ENCODE data around the gene INPP4A.

INPP4A gene

GRCh38 chr2:98547092-98547790, 102.6 kb downstream of the INPP4A start:
- no peak for DNase-seq

DNA sequence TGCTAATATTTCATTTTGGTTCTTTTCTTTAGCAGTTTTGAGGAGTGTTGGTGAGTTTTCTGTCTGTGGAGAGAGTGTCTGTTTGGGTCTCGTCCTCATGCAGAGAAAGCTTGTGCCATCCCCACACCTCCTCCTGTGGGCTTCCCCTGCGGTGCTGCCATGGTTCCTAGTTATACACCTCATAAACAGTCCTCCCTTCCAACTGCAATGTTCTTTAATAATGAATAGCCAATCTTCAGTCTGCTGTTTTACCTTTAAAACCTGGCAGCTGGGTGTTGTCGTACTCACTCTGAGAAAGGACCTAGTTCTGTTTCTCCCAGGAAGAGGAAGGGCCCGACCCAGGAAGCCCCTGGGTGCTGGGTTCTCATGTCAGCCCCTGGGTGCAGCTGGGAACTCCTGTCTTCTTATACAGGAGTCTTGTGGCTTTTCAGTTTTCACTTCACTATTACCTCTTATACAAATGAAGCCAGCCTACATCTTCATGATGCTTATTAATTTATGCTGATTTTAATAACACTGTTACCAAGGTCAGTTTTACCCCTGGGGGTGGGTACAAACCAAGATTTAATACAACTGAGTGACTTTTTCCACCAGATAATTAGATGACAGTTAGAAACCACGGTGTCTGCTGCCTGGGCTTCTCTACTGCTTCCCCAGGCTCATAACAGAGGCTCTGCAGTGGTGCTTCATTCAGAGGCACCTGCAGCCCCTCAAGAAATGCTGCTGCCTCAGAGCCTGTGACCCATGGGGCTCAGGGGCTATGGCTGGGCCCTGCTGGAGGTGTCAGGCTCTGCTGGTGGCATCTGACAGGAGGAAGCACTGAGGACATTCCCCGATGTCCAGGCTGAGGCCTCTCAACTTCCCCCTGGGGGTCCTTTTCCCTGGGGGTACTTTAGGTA, 104.5 kb downstream of the INPP4A start:
- DNase-seq: no peak

DNA sequence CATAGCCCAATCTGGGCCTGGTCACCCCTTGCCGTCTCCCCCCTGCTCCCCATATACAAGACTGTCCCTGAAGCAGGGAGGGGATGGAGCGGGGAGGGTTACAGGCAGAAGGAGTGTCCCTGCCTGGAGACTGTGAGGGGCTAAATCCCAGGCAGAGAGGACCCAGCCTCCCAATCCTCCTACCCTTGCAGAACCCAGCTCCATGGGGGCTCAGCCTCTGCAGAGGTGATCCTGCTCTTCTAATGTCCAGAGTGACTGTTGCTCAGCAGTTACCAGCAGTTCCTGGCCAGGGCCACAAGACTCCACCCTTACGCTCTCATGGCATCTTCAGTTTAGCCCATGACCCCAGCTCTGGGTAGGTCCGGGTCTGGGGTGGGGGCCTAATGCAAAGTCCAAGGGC, 105.5 kb downstream of the INPP4A start:
- DNase-seq: no peak

DNA sequence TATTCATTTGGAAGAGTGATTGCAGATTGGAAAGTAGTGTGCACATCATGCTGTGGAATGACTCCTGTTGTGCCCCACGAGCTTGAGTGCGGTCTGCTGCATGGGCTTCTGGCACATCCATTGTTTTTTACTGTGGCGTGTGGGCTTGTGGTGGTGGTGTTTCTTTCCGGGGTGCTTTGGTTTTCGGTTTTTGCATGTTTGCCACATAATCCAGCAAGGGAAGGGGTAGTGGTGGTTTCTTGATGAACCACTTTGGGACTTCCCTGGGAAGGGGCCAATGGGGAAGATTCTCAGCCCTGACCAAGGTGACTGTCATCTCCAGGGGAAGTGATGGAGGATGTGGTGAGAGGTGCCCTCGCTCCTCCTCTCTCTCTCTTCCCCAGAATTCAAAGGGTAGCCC, 106.7 kb downstream of the INPP4A start:
- no peak for DNase-seq

DNA sequence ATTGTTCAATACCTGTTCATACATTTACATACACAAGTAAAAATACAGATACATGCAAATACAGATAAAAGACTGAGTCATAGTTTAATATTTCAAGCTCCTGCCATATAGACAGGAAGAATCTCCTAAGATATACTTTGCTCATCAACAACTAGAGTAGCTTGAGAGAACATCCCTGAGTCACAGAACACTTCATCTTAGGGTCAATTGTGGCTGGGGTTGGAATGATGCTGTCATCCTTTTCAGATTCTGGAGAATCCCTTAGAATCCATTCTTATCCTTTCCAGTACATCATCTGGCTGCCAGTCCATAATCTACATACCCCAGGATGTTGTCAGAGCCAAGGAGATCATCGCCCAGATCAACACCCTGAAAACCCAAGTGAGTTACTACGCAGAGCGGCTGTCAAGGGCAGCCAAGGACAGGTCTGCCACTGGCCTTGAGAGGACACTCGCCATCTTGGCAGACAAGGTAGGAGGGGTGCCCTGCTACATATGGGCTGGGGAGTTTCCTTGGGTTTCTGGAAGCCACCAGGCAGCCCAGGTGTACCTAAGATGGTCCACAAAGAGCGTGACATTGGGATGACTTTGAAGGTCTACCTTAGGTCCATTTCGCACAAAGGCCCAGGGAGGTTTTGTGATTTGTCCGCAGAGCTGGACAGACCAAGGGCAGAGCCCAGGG, 108.0 kb downstream of the INPP4A start:
- DNase-seq: no peak

- DNase-seq: no peak
Measured at GRCh38 chr2:98554116-98554861, 109.6 kb downstream of the INPP4A start.

- DNase-seq: no peak
Measured at GRCh38 chr2:98555696-98556095, 111.0 kb downstream of the INPP4A start.

- no peak for DNase-seq
Measured at GRCh38 chr2:98556344-98557033, 111.8 kb downstream of the INPP4A start.

DNA sequence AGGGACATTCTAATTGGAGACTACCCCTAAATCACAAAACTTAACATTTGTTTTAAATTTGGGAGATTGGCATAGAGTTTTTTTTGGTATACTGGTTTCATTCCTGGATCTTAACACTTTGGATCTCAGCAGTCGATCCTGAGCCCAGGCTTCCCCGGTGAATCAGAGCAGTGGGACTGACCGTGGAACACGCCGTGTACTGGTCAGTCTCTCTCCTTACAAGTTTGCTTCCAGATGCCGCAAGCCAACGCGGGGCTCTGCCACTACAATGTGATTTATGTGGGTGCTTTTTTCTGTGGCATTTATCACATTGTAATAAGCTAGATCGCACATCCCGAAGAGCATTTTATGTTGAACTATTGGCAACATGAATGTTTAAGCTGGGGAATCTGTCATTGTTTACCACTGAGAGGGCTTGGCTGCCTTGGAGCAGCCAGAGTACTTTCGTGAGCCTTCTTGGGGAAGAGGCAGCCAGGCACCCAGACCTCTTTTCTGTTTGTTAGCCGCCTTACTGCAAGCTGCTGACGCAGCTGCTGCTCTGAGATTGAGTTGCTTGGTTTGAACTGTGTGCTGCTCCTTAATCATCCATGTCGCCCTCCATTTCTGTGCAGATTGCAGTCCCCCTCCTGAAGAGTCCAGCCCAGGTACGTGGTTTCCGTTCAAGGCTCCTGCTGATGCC, 114.3 kb downstream of the INPP4A start:
- no peak for DNase-seq

- no peak for DNase-seq
Measured at GRCh38 chr2:98559581-98559980, 114.9 kb downstream of the INPP4A start.

DNA sequence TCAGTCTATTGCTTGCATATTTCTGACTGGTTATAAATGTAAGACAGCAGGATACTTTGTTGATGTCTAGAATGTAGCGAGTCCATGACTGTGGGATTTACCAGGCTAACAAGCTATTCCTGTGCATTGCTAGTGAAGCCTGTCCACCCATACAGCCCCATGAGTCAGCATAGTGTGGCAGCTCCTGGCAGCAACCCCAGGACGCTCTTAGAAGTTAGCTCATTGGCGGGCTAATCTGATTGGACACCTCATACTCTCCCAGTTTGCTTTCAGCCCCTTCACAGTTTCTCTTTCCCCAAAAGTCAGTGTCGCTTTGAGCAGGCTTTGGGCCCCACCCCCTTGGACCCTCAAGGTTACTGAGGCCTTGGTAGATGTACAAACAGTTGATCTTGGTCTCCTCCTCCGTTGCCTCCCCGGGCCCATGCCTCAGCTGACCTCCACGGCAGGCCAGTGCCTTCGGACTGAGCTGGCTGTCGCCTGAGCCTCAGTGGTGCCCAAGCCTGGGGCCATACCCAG, 115.7 kb downstream of the INPP4A start:
- DNase-seq: no peak

- DNase-seq: no peak
Measured at GRCh38 chr2:98561018-98561417, 116.4 kb downstream of the INPP4A start.

- no peak for DNase-seq
Measured at GRCh38 chr2:98561902-98562695, 117.4 kb downstream of the INPP4A start.

- no peak for DNase-seq
Measured at GRCh38 chr2:98563394-98563793, 118.7 kb downstream of the INPP4A start.

DNA sequence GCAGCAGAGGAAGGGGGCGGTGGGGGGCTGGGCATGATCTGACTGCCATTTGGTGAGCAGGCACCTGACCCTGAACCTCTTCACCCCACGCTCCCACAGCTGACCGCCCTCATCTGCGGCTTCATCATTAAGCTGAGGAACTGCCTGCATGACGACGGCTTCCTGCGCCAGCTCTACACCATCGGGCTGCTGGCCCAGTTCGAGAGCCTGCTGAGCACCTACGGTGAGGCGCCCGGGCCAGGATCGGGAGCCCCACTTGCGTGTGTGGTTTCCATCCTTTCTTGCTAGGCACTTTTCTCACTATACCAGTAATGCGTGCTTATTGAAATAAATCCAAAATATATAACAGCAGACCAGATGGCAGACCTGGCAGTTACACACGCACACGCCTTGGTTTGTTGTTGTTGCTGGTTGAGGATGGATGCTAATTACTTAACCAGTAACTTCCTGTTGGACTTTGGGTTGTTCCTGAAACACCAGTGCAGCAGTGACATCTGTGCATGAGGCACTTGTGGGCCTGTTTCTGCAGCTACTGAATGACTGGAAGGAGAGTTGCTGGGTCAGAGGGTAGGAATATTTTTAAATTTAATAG, 120.0 kb downstream of the INPP4A start:
- no peak for DNase-seq

GRCh38 chr2:98565286-98565860, 120.7 kb downstream of the INPP4A start:
- no peak for DNase-seq

DNA sequence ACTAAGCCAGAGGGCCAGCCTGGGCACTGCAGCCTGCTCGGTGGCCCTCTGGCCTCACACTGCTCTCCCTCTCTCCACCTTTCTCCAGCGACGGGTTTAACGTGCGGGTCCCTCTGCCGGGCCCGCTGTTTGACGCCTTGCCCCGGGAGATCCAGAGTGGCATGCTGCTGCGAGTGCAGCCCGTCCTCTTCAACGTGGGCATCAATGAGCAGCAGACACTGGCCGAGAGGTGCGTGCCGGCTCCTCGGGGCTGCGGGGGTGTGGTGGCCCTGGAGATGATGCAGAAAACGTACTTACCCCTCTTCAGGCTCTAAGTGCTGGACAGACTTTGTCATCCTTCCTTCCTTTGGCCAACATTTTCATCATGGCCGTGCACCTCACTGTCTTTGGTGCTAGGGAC, 121.3 kb downstream of the INPP4A start:
- no peak for DNase-seq

GRCh38 chr2:98568161-98568956, 123.7 kb downstream of the INPP4A start:
- no peak for DNase-seq

DNA sequence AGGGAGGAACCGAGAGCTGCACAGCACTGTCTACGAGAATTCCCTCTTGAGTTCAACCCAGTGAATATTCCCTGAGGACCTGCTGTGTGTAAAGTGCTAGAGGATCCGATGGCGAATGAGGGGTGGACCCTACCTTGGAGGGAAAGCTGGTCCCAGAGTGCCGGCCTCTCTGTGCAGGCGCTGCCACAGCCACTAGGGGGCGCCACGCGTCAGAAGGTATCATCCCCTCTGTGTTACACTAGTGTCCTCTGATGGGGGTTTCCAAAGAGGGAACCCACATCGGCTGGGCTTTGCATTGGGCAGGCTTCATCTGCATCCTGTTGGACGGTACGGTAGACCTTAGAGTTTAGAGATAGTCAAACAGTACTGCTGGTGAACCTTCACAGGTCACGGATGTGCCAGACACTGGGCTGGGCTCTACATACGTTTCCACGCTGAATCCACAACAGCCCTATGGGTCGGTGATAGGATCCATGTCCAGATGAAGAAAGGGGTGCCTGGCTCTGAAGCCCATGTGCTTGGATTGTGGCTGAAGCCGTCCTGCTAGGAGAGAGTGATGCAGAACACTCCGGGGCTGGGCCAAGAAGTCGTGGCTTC, 124.6 kb downstream of the INPP4A start:
- no peak for DNase-seq

All from DMS153 (cell line).